ENCODE measurements around the gene ABCC12.
"Not testable (repeated sequence)": the region's sequence is repeated elsewhere in the genome, so short reads cannot be mapped to it uniquely, and the experiment has no call there.

ABCC12 gene

DNA sequence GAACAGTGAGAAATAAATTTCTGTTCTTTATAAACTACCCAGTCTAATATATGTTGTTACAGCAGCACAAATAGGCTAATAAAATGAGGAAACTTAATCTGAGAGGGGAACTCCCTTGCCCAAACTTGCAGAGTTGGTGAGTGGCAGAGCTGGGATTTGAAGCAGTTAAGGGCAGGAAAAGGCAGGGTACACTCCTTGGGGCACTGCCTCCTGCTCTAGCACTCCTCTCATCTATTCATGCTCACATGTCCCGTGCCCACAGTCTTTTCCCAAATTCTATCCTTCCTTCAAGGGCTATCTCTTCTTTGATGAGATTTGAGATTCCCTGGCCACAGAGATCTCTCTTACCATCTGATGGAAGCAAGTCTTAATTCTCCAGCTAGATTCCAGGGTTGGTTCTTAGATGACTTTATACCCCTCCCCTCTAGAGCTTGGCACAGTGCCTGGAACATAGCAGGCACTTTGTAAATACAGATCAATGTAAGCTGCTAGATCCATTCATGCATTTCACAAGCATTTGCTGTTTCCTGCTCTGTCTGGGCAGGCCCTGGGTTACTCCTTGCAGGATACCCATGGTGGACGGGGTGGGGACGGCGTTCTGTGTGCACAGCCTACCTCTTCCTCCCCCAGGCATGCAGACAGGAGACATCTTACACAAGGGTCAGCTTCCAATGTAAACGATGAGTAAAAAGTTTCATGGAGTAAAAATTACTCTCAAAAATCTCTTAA, 39.2 kb upstream of the ABCC12 start:
- DNase-seq (ENCODE audit: low spot score): no peak
- TF ChIP-seq, protein P1, sequence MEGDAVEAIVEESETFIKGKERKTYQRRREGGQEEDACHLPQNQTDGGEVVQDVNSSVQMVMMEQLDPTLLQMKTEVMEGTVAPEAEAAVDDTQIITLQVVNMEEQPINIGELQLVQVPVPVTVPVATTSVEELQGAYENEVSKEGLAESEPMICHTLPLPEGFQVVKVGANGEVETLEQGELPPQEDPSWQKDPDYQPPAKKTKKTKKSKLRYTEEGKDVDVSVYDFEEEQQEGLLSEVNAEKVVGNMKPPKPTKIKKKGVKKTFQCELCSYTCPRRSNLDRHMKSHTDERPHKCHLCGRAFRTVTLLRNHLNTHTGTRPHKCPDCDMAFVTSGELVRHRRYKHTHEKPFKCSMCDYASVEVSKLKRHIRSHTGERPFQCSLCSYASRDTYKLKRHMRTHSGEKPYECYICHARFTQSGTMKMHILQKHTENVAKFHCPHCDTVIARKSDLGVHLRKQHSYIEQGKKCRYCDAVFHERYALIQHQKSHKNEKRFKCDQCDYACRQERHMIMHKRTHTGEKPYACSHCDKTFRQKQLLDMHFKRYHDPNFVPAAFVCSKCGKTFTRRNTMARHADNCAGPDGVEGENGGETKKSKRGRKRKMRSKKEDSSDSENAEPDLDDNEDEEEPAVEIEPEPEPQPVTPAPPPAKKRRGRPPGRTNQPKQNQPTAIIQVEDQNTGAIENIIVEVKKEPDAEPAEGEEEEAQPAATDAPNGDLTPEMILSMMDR (IDR thresholded peaks at IDR 0.05; ENCODE audit: extremely low read depth, insufficient read depth, missing control alignments): no peak
- in situ Hi-C loops (cut with MboI; ENCODE audit: low pct_unique_long_range_greater_than_20kb, low sequenced_read_pairs, unreplicated experiment): no loop called here

DNA sequence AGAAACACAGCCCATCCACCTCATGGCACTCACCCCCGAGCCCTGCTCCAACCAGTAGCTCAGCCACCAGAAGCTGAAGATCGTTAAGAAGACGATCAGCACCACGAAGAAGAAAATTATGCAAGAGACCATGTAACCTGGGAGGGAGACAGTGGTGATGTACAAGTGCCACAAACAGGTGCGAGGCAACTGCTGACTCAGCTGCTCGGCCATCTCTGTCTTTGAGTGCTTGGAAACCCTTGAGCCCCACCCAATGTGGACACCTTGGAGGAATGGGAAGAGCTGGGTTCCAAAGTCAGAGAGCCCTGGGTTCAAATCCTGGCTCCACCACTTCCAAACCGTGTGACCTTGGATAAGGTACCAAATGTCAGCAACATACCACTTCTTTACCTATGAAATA, 38.1 kb upstream of the ABCC12 start:
- in situ Hi-C loops (cut with MboI; ENCODE audit: low pct_unique_long_range_greater_than_20kb, low sequenced_read_pairs, unreplicated experiment): no loop called here
- no peak for DNase-seq (ENCODE audit: low spot score)
- TF ChIP-seq, protein P1 (IDR thresholded peaks at IDR 0.05; ENCODE audit: extremely low read depth, insufficient read depth, missing control alignments): no peak

DNA sequence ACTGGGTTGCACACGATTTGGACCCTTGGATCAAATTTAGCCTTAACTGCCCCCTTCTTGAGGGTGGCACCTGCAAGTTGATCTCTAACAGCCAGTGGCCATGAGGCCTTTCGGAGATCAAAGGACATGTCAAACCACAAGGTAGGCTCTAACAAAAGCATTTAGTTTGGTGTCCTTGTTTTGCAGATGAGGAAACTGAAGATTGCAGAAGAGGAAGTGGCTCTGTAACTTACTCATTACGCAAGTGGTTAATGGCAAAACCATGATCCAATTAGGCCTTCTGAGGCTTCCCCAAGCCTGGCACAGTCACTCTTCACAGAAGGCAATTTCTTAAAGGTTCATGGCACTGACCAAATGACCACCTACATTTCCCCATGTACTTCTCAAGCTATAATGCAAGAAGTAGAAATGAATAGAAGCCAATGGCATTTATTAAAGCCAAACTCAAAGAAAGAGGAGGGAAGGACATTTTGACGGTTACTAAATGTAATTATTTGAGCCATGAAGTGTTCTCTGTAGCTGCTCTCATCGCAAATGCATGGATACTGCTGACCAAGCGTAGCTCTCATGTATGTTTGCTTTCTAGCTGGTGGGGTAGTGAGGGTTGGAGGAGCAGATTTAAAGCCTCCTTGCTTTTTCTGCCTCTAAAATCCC, 32.8 kb upstream of the ABCC12 start:
- TF ChIP-seq, protein P1 (IDR thresholded peaks at IDR 0.05; ENCODE audit: extremely low read depth, insufficient read depth, missing control alignments): no peak
- DNase-seq (ENCODE audit: low spot score): peak; percentile 47
- in situ Hi-C loops (cut with MboI; ENCODE audit: low pct_unique_long_range_greater_than_20kb, low sequenced_read_pairs, unreplicated experiment): no loop called here

DNA sequence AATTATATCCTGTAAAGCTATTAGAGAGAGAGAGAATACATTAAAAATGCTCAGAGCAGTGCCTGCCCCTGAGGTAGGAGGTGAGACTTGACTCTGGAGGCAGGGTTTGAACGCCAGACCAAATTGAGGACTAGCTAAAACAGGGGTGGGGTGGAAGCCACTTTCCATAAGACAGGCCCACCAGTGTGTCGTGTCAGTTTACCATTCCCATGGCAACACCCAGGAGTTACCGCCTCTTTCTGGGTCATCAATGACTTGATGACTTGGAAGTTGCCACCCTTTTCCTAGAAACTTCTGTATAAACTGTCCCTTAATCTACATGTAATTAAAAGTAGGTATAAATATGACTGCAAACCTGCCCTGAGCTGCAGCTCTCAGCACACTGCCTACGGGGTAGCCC, 32.0 kb upstream of the ABCC12 start:
- TF ChIP-seq, protein P1 (IDR thresholded peaks at IDR 0.05; ENCODE audit: extremely low read depth, insufficient read depth, missing control alignments): no peak
- no peak for DNase-seq (ENCODE audit: low spot score)
- in situ Hi-C loops (cut with MboI; ENCODE audit: low pct_unique_long_range_greater_than_20kb, low sequenced_read_pairs, unreplicated experiment): no loop called here

DNA sequence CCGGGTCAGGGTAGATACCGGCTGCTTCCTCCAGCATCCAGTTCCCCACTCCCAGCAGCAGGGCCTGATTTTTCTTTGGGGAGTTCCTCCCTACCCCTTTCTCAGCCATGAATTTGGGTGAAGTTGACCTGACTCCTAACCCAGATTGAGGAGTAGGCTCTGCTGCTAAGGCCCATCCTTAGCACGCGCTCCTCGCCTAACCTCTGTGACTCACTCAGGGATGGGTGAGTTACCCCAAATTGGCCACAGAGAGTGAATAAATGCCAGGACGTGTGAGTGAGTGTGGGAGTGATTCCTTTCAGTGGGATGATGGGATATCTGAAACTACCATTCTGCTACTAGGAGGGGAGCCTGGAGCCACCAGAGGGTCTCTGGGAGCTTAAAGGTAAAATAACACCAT, 28.9 kb upstream of the ABCC12 start:
- DNase-seq (ENCODE audit: low spot score): no peak
- in situ Hi-C loops (cut with MboI; ENCODE audit: low pct_unique_long_range_greater_than_20kb, low sequenced_read_pairs, unreplicated experiment): no loop called here
- TF ChIP-seq, protein P1 (IDR thresholded peaks at IDR 0.05; ENCODE audit: extremely low read depth, insufficient read depth, missing control alignments): no peak

DNA sequence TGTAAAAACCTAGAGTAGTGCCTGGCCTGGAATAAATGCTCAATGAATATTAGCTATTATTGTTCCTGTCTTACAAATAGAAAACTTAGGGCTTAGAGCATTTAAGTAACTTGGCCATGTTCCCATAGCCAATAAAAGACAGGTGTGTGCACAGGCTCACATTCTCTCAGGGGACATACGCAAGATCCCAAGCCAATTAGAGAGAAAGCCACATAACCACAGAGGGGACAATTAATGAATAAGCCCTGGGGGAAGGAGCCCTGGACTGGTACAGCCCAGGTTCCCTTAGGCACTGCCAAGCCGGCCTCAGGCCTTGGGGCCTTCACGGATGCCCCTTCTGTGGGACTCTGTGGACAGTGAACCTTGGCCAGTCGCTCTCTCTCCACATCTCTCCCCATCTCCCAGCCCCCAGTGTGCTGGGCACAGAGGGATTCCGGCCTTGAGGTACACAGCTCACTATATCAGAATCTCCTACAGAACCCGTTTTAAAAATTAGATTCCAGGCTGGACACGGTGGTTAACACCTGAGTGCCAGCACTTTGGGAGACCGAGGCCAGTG, 27.3 kb upstream of the ABCC12 start:
- in situ Hi-C loops (cut with MboI; ENCODE audit: low pct_unique_long_range_greater_than_20kb, low sequenced_read_pairs, unreplicated experiment): no loop called here
- TF ChIP-seq, protein P1 (IDR thresholded peaks at IDR 0.05; ENCODE audit: extremely low read depth, insufficient read depth, missing control alignments): no peak
- DNase-seq (ENCODE audit: low spot score): no peak

DNA sequence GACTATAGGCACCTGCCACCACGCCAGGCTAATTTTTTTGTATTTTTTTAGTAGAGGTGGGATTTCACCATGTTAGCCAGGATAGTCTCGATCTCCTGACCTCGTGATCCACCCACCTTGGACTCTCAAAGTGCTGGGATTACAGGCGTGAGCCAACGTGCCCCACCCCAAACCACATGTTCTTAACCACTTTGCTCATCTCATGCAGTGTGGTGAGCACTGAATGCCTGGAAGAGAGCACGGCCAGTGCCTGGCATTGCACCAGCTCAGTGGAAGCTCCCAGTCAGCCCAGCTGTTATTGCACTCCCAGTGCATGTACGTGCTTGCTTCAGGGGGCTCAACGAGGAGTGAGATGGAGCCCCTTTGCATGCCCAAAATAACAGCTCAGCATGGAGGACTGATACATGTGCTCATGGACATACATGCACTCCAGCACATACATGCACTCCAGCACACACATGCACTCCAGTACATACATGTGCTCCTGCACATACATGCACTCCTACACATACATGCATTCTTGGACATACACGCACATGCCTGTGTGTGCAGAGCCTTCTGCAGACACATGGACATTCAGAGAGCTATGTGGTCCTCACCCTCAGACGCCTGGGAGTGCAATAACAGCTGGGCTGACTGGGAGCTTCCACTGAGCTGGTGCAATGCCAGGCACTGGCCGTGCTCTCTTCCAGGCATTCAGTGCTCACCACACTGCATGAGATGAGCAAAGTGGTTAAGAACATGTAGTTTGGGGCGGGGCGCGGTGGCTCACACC, 26.1 kb upstream of the ABCC12 start:
- DNase-seq (ENCODE audit: low spot score); in situ Hi-C loops (cut with MboI; ENCODE audit: low pct_unique_long_range_greater_than_20kb, low sequenced_read_pairs, unreplicated experiment): not testable (repeated sequence)

All from GM13977 (cell line).